ENCODE results near the gene TMEM205. TPM values are rescaled to one million over a fixed set of nuclear protein-coding genes. Genes with fewer than 3 reads are reported as not detected.
"Not testable (repeated sequence)": the region's sequence is repeated elsewhere in the genome, so short reads cannot be mapped to it uniquely, and the experiment has no call there.

The TMEM205 gene
- total RNA-seq, 3 donors from 2014 or later = 216 to 286 (median 243) TPM

- peak overlapping the region in 1 of 2 donors; percentile 23 for H3K27ac ChIP-seq
- TF ChIP-seq POLR2AphosphoS5 (IDR thresholded peaks at IDR 0.05) = no peak
- DNase-seq (ENCODE audit: low spot score in 2 of 2) = no peak
- no peaks in the 10 kb centered on the region for H3K9me3 ChIP-seq
- intact Hi-C loops (cut with DNase I; ENCODE audit: low total_unique reads) = no loop called here
- H3K4me1 ChIP-seq = peaks cover 0 to 18% of the 10 kb centered on the region in 2 donors
- H3K27me3 ChIP-seq = peaks cover 3 to 13% of the 10 kb centered on the region in 2 donors
- no peaks in the 10 kb centered on the region for H3K36me3 ChIP-seq
- peak overlapping the region; percentile 36 to 52 (median 44) for H3K4me3 ChIP-seq
Measured at GRCh38 chr19:11383706-11384048, 37.6 kb upstream of the TMEM205 start.

GRCh38 chr19:11382898-11383705, 37.0 kb upstream of the TMEM205 start:
- DNase-seq (ENCODE audit: low spot score in 2 of 2) = no peak
- peaks cover 3 to 13% of the 10 kb centered on the region in 2 donors for H3K27me3 ChIP-seq
- peak overlapping the region; percentile 36 to 52 (median 44) for H3K4me3 ChIP-seq
- H3K36me3 ChIP-seq = no peaks in the 10 kb centered on the region
- intact Hi-C loops (cut with DNase I; ENCODE audit: low total_unique reads) = no loop called here
- no peak overlapping the region for H3K27ac ChIP-seq
- peaks cover 0 to 18% of the 10 kb centered on the region in 2 donors for H3K4me1 ChIP-seq
- H3K9me3 ChIP-seq = no peaks in the 10 kb centered on the region
- no peak for TF ChIP-seq POLR2A (IDR thresholded peaks at IDR 0.05)
- TF ChIP-seq CTCF (IDR thresholded peaks at IDR 0.05) = peak; percentile 20 to 53 (median 29)

GRCh38 chr19:11380653-11381537, 34.8 kb upstream of the TMEM205 start:
- no peaks in the 10 kb centered on the region for H3K9me3 ChIP-seq
- intact Hi-C loops (cut with DNase I; ENCODE audit: low total_unique reads) = no loop called here
- TF ChIP-seq POLR2AphosphoS5 (IDR thresholded peaks at IDR 0.05) (peak; percentile 80 to 91 (median 88)), POLR2A (IDR thresholded peaks at IDR 0.05) (peak; percentile 54), CTCF (IDR thresholded peaks at IDR 0.05) (peak; percentile 62 to 82 (median 74))
- H3K27me3 ChIP-seq = peaks cover 3 to 13% of the 10 kb centered on the region in 2 donors
- DNase-seq (ENCODE audit: low spot score in 2 of 2) = peak; percentile 97
- peaks cover 2 to 18% of the 10 kb centered on the region in 2 donors for H3K4me1 ChIP-seq
- H3K4me3 ChIP-seq = peak overlapping the region; percentile 61 to 78 (median 71)
- H3K36me3 ChIP-seq = no peaks in the 10 kb centered on the region
- peak overlapping the region; percentile 91 to 95 for H3K27ac ChIP-seq

GRCh38 chr19:11379857-11380350, 33.8 kb upstream of the TMEM205 start:
- intact Hi-C loops (cut with DNase I; ENCODE audit: low total_unique reads) = no loop called here
- H3K27me3 ChIP-seq = peaks cover 3 to 13% of the 10 kb centered on the region in 2 donors
- peaks cover 6 to 18% of the 10 kb centered on the region in 2 donors for H3K4me1 ChIP-seq

GRCh38 chr19:11379269-11379845, 33.3 kb upstream of the TMEM205 start:
- Histone ChIP-seq H3K27me3 (peaks cover 3 to 13% of the 10 kb centered on the region in 2 donors), H3K4me1 (peaks cover 6 to 18% of the 10 kb centered on the region in 2 donors)
- intact Hi-C loops (cut with DNase I; ENCODE audit: low total_unique reads); H3K9me3 ChIP-seq; H3K27ac ChIP-seq; H3K36me3 ChIP-seq; H3K4me3 ChIP-seq; DNase-seq (ENCODE audit: low spot score in 2 of 2): not testable (repeated sequence)

More at GRCh38 chr19:11379857-11380350, 33.8 kb upstream of the TMEM205 start:
- Histone ChIP-seq H3K4me3 (peak overlapping the region in 2 of 3 donors; percentile 71 to 78), H3K36me3 (no peaks in the 10 kb centered on the region), H3K27ac (no peak overlapping the region), H3K9me3 (no peaks in the 10 kb centered on the region)
- no peak for DNase-seq (ENCODE audit: low spot score in 2 of 2)
- no peak for TF ChIP-seq POLR2A (IDR thresholded peaks at IDR 0.05)
- no peak for TF ChIP-seq POLR2AphosphoS5 (IDR thresholded peaks at IDR 0.05)
- no peak for TF ChIP-seq CTCF (IDR thresholded peaks at IDR 0.05)
